Immature natural killer cell (primary cell): Measurements from ENCODE around the gene CTRB2. TPM values are rescaled to one million over a fixed set of nuclear protein-coding genes. Genes with fewer than 3 reads are reported as not detected.

Experiments used
- DNase-seq, 3 donors: peaks; one replicate each; pipeline ENCODE4 v3.0.0; 2022; ENCODE audit warnings: mixed read lengths in 1 of 3
- H3K27ac Mint-ChIP-seq, 6 donors: one replicate each; pipeline ENCODE4 v1.8.0; 2020; ENCODE audit warnings: mixed read lengths in 6 of 6, mild to moderate bottlenecking in 5 of 6, inconsistent platforms in 4 of 6, moderate library complexity in 3 of 6
- H3K27me3 Mint-ChIP-seq, 3 donors: one replicate each; pipeline ENCODE4 v1.8.0; 2020 to 2021; ENCODE audit warnings: low read depth in 3 of 3, mild to moderate bottlenecking in 3 of 3, mixed read lengths in 3 of 3, moderate library complexity in 3 of 3, inconsistent platforms in 1 of 3
- H3K36me3 Mint-ChIP-seq, 3 donors: one replicate each; pipeline ENCODE4 v1.8.0; 2020; ENCODE audit warnings: mixed read lengths in 3 of 3, inconsistent platforms in 2 of 3, mild to moderate bottlenecking in 2 of 3
- H3K4me1 Mint-ChIP-seq, 2 donors: one replicate each; pipeline ENCODE4 v1.8.0; 2020; ENCODE audit warnings: inconsistent platforms in 2 of 2, mild to moderate bottlenecking in 2 of 2, mixed read lengths in 2 of 2, moderate library complexity in 1 of 2
- H3K4me3 Mint-ChIP-seq, 5 donors: one replicate each; pipeline ENCODE4 v1.8.0; 2020; ENCODE audit warnings: mild to moderate bottlenecking in 5 of 5, mixed read lengths in 5 of 5, inconsistent platforms in 3 of 5, moderate library complexity in 3 of 5
- H3K9me3 Mint-ChIP-seq, 6 donors: one replicate each; pipeline ENCODE4 v1.8.0; 2020; ENCODE audit warnings: mild to moderate bottlenecking in 6 of 6, mixed read lengths in 6 of 6, inconsistent platforms in 4 of 6, moderate library complexity in 3 of 6
- polyA plus RNA-seq, 3 donors: library from polyadenylated mRNA; unstranded; fragments of 300-500 nt; fragmentation: Illumina TruSeq; gene quantifications; one replicate each; pipeline ENCODE4 v1.2.3, GENCODE V29; 2021

The CTRB2 gene
- polyA plus RNA-seq, 3 donors from 2014 or later, result not detected

DNA sequence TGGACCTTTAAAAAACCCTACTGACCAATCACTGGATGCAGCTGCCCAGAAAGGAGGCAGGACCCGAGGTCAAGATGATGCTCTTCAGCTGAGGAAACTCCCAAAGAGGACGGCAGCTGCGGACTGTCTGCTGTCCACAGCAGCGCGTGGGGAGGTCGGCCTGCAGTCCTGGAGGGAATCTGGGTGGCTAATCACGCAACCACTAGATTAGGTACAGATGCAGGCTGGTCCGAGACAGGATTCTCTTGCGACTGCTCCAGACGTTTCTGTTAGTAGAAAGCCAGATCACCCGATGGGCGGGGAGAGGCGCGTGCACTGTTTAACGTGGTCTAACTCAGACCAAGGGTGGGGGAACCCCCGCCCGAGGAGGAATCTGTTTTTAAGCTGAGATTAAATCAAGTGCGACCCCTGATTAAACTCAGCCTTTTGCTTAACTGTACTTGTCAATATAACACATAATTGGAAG is 8.8 kb downstream of the CTRB2 start:
- Mint-ChIP-seq H3K36me3 (no peaks in the 10 kb centered on the region), H3K4me3 (no peak overlapping the region)

DNA sequence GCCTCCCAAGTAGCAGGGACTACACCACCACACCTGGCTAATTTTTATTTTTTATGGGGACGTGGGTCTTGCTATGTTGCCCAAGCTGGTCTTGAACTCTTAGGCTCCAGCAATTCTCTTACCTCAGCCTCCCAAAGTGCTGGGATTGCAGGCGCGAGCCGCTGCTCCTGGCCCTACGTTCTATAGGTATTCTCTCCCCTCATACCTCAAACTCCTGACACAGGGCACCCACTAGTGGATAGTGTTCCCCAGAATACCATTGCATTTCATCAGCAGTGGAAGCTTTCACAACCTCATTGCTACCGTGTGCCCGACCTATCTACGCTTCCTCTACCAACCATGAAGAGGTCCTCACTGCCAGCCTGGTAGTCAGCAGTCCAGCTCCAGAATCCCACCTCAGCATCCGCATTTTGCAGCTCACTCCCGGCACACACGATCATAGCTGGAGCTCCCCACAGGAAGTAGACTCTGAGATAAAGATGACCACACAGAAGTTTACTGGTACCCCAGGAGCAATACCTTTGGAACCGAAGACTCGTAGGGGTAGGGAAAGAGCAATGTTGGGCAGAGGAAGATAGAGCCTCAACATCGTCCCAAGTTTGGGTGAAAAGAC is 9.3 kb downstream of the CTRB2 start:
- Mint-ChIP-seq H3K36me3 (no peaks in the 10 kb centered on the region), H3K4me3 (no peak overlapping the region), H3K27ac (no peak overlapping the region), H3K4me1 (peaks cover 0 to 4% of the 10 kb centered on the region in 2 donors), H3K9me3 (no peaks in the 10 kb centered on the region), H3K27me3 (peaks cover 0 to 24% (median 2%) of the 10 kb centered on the region in 3 donors)
- no peak for DNase-seq

More for the DNA sequence above, 8.8 kb downstream of the CTRB2 start:
- no peaks in the 10 kb centered on the region for H3K9me3 Mint-ChIP-seq
- no peak for DNase-seq
- H3K27me3 Mint-ChIP-seq, result peaks cover 0 to 24% (median 5%) of the 10 kb centered on the region in 3 donors
- no peak overlapping the region for H3K27ac Mint-ChIP-seq
- H3K4me1 Mint-ChIP-seq, result peaks cover 0 to 4% of the 10 kb centered on the region in 2 donors

DNA sequence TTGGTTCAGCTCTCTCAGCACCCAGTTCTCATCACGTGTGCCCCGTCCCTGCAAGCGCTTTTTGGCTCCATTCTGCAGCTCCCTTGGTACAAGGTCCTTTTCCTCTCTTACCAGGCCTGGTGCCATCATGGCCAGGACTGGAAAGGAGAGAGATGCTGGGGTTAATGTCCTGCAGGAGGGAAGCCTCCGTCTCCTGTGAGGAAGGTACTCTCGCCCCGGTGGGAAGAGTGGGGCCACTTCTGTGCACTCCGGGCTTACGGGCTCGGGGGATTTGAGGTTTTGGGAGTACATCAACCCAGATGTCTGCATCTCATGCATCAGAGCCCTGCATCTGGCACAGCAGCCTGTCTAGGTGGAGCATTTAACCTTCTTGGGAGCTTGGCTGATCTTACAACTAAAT is 10.1 kb downstream of the CTRB2 start:
- DNase-seq, result no peak
- Mint-ChIP-seq H3K36me3 (no peaks in the 10 kb centered on the region), H3K4me3 (no peak overlapping the region), H3K4me1 (peaks cover 0 to 4% of the 10 kb centered on the region in 2 donors), H3K27ac (no peak overlapping the region), H3K27me3 (peaks cover 0 to 24% (median 2%) of the 10 kb centered on the region in 3 donors), H3K9me3 (no peaks in the 10 kb centered on the region)

DNA sequence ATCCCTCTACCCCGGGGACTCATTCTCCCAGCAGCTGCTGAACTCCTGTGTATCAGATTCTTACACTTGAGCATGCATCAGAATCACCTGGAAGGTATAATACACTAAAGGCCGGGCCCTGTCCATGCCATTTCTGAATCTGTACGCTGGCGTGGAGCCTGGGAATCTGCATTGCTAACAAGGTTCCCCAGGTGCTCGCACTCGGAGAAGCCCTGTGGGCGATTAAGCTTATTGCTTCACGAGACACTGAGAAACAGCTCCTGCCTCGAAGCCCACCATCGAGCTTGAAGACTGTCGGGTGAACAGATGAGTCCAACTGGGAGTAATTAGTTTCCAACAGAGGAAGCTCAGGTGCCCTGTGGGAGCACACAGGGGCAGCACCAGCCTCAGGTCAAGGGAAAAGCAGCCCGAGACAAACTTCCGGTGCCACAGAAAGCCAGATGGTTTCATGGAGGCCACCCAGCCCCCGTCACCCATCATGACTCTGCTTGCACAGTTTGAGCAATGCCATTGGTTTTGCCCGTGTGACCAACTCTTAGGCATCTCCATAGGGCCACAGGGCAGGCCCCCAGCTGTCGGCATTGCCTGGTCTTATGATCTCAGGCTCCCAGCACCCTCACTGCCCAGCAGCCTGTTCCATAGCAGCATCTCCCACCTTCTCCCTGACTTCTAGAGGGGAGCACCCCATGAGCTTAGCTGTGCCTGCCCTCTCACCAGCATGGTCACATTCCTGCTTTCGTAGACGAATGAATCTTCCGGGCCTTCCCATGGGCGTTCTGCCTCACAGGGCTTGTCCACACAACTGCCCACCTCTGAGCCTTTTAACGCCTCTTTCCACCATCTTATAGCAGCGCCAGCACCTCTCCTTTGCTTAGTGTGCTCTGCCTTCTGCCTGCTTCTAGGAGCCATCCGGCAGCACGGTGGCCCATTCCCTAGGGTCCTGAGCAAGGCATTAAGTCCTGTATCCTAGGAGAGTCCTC is 10.9 kb downstream of the CTRB2 start:
- H3K36me3 Mint-ChIP-seq, result no peaks in the 10 kb centered on the region
- no peak overlapping the region for H3K4me3 Mint-ChIP-seq
- no peaks in the 10 kb centered on the region for H3K9me3 Mint-ChIP-seq
- peaks cover 0 to 24% (median 2%) of the 10 kb centered on the region in 3 donors for H3K27me3 Mint-ChIP-seq
- H3K4me1 Mint-ChIP-seq, result peaks cover 0 to 4% of the 10 kb centered on the region in 2 donors
- no peak for DNase-seq
- H3K27ac Mint-ChIP-seq, result peak overlapping the region in 1 of 6 donors; percentile 20

DNA sequence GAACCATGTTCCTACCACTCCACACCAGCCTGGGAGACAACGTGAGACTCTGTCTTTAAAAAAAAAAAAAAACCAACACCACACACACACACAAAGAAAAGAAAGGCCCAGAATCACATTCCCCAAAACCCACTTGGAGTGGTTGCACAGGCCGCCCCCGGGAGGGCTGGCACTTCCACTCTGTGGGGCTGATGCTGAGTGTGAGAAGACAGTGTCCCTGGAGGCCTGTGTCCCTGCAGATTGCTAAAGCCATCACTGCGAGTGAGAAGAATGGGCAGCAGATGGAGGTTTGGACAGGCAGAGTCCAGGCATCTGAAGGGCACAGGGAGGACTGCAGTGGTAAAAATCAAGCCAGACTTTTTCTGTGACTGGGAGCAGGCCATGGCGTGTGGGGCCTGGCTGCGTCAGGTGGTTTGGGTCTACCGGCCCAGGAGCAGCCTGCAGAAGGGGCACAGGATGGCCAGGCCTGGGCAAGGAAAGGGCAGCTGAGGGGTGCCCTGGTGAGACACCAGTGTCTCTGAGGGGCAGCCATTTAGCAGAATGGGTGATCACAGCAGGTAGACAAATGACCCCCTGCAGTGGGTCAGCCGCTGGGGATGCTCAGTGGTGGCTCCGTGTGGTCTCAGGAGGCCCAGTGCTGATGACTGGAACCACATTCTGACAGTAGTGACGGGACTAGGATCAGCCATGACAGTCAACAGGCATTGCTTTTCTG is 13.1 kb downstream of the CTRB2 start:
- H3K27me3 Mint-ChIP-seq, result peaks cover 0 to 15% (median 2%) of the 10 kb centered on the region in 3 donors
- no peak overlapping the region for H3K4me3 Mint-ChIP-seq
- no peak for DNase-seq
- H3K9me3 Mint-ChIP-seq, result no peaks in the 10 kb centered on the region
- H3K4me1 Mint-ChIP-seq, result no peaks in the 10 kb centered on the region
- no peaks in the 10 kb centered on the region for H3K36me3 Mint-ChIP-seq
- H3K27ac Mint-ChIP-seq, result no peak overlapping the region

DNA sequence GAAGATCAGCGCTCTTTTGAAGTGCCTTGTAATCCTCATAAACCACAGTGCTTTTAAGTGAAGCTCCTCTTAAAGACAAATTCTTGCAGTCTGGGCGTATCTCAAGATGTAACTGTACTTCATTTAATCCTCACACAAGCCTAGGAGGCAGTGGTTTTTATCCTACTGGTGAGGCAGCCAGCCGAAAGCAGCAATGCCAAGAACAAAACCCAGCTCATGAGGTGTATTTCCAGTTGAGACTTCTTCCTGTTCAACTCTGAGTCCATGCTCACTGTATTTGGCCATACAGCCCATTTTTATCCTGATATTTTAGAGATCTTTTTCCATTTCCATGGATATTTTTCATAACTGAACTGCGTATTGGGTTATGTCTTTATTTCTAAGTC is 13.7 kb downstream of the CTRB2 start:
- no peak overlapping the region for H3K4me3 Mint-ChIP-seq
- H3K27me3 Mint-ChIP-seq, result peaks cover 0 to 14% (median 2%) of the 10 kb centered on the region in 3 donors
- H3K4me1 Mint-ChIP-seq, result no peaks in the 10 kb centered on the region
- DNase-seq, result no peak
- no peak overlapping the region for H3K27ac Mint-ChIP-seq
- H3K9me3 Mint-ChIP-seq, result no peaks in the 10 kb centered on the region
- no peaks in the 10 kb centered on the region for H3K36me3 Mint-ChIP-seq

DNA sequence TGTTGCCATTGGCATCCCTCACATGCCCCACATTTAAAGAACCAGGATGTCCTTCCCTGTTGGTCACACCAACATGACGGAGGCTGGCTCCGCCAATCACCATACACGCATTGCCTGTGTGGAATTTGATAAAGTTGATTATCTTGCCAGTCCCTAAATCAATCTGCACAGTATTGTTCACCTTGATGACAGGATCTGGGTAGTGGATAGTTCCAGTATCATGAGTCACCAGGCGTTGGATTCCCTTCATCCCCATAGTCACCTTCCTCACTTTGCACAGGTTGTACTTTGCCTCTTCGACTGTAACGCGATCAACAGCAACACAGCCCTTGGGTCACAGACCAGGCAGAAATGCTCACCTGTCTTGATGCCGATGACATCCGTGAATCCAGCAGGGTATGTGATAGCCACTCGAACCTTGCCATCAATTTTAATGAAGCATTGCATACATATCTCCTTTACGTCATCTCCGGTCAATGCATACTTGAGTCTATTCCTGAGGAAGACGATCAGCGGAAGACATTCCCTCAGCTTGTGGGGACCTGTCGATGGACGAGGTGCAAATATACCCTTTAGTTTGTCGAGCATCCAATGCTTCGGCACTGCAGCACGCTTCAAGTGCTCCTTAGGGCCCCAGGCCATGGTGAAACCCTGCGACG is 14.2 kb downstream of the CTRB2 start:
- Mint-ChIP-seq H3K36me3 (no peaks in the 10 kb centered on the region), H3K9me3 (no peaks in the 10 kb centered on the region), H3K27me3 (peaks cover 0 to 10% (median 2%) of the 10 kb centered on the region in 3 donors), H3K4me1 (no peaks in the 10 kb centered on the region), H3K4me3 (no peak overlapping the region), H3K27ac (no peak overlapping the region)
- DNase-seq, result no peak

DNA sequence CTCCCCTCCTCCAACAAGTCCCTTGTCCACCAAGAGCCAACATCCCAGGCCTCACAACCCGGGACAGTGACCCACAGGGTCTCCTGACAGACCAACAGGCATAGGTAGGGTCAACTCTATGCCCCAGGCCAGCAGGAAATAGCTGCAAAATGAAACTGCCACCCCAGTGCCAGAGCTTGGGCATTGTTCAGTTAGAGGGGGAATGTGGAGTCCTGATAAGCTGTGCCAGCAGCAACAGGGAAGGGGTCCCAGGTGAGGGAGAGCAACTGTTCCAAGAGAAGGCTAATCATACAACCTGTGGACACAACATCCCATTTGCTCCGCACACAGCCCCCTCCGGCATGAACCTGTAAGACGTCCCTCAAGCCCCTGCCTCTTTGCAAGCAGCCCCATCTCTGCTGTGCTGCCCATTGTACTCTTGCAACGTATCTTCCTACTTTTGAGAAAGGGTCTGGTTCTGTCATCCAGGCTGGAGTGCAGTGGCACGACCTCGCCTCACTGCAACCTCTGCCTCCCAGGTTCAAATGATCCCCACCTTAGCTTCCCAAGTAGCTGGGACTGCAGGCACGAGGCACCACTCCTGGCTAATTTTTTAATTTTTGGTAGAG is 17.2 kb downstream of the CTRB2 start:
- DNase-seq, result no peak
- Mint-ChIP-seq H3K9me3 (no peaks in the 10 kb centered on the region), H3K27me3 (peaks cover 2 to 8% (median 4%) of the 10 kb centered on the region in 3 donors), H3K4me1 (no peaks in the 10 kb centered on the region), H3K27ac (no peak overlapping the region), H3K36me3 (no peaks in the 10 kb centered on the region), H3K4me3 (no peak overlapping the region)

DNA sequence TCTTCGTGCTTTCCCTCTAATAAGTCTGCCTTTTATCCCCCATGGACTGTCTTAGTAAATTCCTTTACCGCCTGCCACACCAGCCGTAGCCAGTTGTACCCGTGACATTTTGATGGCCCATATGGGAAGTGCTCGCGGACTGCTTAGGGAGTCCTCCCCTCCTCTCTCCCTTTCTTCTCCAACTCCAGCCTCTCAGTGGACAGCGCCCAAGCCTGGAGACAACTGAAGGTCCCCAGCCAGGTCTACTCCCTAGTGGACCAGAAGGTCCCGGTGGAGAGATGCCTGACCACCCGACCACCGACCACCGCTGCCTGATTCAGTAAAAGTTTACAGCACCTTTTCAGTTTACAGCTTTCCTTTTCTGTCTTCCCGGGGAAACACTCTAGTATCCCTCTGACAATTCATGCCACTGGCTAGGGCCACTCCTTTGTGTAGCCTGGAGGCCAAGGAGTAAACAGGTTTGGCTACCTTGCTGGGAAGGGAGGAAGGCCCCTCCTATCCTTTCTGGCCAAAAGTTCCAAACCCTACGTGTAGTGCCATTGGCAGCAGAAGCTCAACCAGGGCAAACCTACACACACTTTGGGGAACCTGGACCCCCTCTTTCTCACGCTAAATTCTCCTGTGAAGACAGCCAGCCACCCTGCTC is 18.0 kb downstream of the CTRB2 start:
- H3K27ac Mint-ChIP-seq, result no peak overlapping the region
- H3K9me3 Mint-ChIP-seq, result no peaks in the 10 kb centered on the region
- peaks cover 2 to 8% (median 4%) of the 10 kb centered on the region in 3 donors for H3K27me3 Mint-ChIP-seq

DNA sequence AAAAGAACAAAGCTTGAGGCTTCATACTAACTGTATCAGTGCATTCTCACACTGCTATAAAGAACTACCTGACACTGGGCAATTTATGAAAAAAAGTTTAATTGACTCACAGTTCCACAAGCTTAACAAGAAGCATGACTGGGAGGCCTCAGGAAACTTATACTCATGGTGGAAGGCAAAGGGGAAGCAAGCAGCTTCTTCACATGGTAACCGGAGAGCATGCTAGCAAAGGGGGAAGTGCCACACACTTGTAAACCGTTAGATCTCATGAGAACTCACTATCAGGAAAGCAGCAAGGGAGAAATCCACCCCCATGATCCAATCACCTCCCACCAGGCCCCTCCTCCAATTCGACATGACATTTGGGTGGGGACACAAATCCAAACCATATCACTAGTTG is 25.3 kb downstream of the CTRB2 start:
- DNase-seq, result no peak
- Mint-ChIP-seq H3K27me3 (peaks cover 4 to 10% (median 8%) of the 10 kb centered on the region in 3 donors), H3K27ac (no peak overlapping the region), H3K36me3 (peaks cover 0 to 6% (median 4%) of the 10 kb centered on the region in 3 donors), H3K9me3 (peaks cover 9 to 18% (median 17%) of the 10 kb centered on the region in 6 donors), H3K4me1 (no peaks in the 10 kb centered on the region), H3K4me3 (no peak overlapping the region)

More for the DNA sequence above, 18.0 kb downstream of the CTRB2 start:
- DNase-seq, result no peak
- Mint-ChIP-seq H3K4me3 (no peak overlapping the region), H3K36me3 (no peaks in the 10 kb centered on the region), H3K4me1 (no peaks in the 10 kb centered on the region)

DNA sequence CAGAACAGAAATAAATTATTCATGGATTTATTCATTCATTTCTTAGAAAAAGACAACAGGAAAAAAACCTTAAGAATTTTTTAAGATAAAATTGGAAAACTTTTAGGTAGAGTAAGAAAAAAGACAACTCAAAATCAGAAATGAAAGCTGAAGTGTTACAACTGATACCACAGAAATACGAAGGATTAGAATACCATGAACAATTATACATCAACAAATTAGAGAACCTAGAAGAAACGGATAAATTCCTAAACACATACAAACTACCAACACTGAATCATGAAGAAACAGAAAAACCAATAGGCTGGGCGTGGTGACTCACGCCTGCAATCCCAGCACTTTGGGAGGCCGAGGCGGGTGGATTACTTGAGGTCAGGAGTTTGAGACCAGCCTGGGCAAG is 27.8 kb downstream of the CTRB2 start:
- peaks cover 3 to 12% (median 9%) of the 10 kb centered on the region in 3 donors for H3K36me3 Mint-ChIP-seq
- H3K9me3 Mint-ChIP-seq, result peaks cover 18 to 40% (median 32%) of the 10 kb centered on the region in 6 donors
- H3K27ac Mint-ChIP-seq, result no peak overlapping the region
- H3K27me3 Mint-ChIP-seq, result peaks cover 5 to 9% (median 5%) of the 10 kb centered on the region in 3 donors
- DNase-seq, result no peak
- H3K4me1 Mint-ChIP-seq, result no peaks in the 10 kb centered on the region
- no peak overlapping the region for H3K4me3 Mint-ChIP-seq

DNA sequence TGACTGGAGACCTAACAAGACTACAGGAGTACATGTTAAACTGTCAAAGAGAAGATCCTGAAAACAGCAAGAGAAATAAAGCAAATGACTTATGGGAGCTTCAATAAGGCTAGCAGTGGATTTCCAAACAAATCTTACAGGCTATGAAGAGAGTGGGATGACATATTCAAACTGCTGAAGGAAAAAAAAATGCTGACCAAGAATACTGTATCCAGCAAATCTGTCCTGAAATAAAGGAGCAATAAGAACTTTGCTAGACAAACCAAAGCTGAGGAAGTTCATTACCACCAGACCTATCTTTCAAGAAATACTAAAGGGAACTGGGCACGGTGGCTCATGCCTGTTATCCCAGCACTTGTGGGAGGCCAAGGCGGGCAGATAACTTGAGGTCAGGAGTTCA is 30.0 kb downstream of the CTRB2 start:
- Mint-ChIP-seq H3K27ac (no peak overlapping the region), H3K4me1 (no peaks in the 10 kb centered on the region), H3K27me3 (peaks cover 5 to 9% (median 6%) of the 10 kb centered on the region in 3 donors), H3K4me3 (no peak overlapping the region), H3K9me3 (peaks cover 27 to 63% (median 52%) of the 10 kb centered on the region in 6 donors), H3K36me3 (peaks cover 16 to 26% (median 21%) of the 10 kb centered on the region in 3 donors)
- no peak for DNase-seq
